HepG2 (cell line): Measurements from ENCODE around the gene ZKSCAN4. TPM values are rescaled to one million over a fixed set of nuclear protein-coding genes. Genes with fewer than 3 reads are reported as not detected.
A peak's percentile ranks its signal among the peaks of the same experiment; 100 is the strongest.

Experiments used
- AKAP8 ChIP-seq: sonication (generic); formaldehyde crosslinking; IDR thresholded peaks from 2 replicates; pipeline ENCODE4 v1.5.1; 2020; ENCODE audit warnings: mild to moderate bottlenecking, missing genetic modification reagents
- ARID3A ChIP-seq: IDR thresholded peaks from 2 replicates; pipeline ENCODE4 v1.6.1; 2012; ENCODE audit warnings: low read depth, low read length, improper control_type of control experiment
- ARNTL ChIP-seq: sonication (generic); formaldehyde crosslinking; IDR thresholded peaks from 2 replicates; pipeline ENCODE4 v1.4.0; 2020; ENCODE audit warnings: mild to moderate bottlenecking, missing genetic modification reagents
- BCLAF1 ChIP-seq: fragments of 450-650 bp; IDR thresholded peaks from 2 replicates; pipeline ENCODE4 v1.6.1; 2017; ENCODE audit warnings: mild to moderate bottlenecking
- BRF2 ChIP-seq: sonication (generic); formaldehyde crosslinking; IDR thresholded peaks from 2 replicates; pipeline ENCODE4 v1.8.1; 2022; ENCODE audit warnings: mild to moderate bottlenecking, missing genetic modification reagents
- LBX2 ChIP-seq: sonication (generic); formaldehyde crosslinking; IDR thresholded peaks from 2 replicates; pipeline ENCODE4 v1.5.0; 2020; ENCODE audit warnings: missing genetic modification reagents, mild to moderate bottlenecking, borderline replicate concordance
- MIER3 ChIP-seq: IDR thresholded peaks from 2 replicates; pipeline ENCODE4 v1.6.1; 2016; ENCODE audit warnings: missing compliant biosample characterization, borderline replicate concordance
- MIXL1 ChIP-seq: IDR thresholded peaks from 2 replicates; pipeline ENCODE4 v1.6.1; 2016
- REL ChIP-seq: sonication (generic); formaldehyde crosslinking; conservative IDR thresholded peaks from 2 replicates; pipeline ENCODE4 v1.8.0; 2022; ENCODE audit warnings: mild to moderate bottlenecking, missing genetic modification reagents, moderate library complexity
- SIN3B ChIP-seq: fragments of 150-350 bp; IDR thresholded peaks from 2 replicates; pipeline ENCODE4 v1.6.1; 2014; ENCODE audit warnings: low read length
- SP1 ChIP-seq, 2 experiments: fragments of 450-650 bp in 1 of 2; sonication (generic) in 1 of 2; formaldehyde crosslinking in 1 of 2; IDR thresholded peaks; 2 replicates each; pipeline versions ENCODE4 v1.4.0 to v1.6.1; 2016 to 2020; ENCODE audit warnings: missing genetic modification reagents in 1 of 2
- TCF12 ChIP-seq, 2 experiments: fragments of 450-650 bp in 1 of 2; sonication (generic) in 1 of 2; formaldehyde crosslinking in 1 of 2; IDR thresholded peaks; 2 replicates each; pipeline versions ENCODE4 v1.6.1 to v1.8.0; 2017 to 2022; ENCODE audit warnings: antibody characterized with exemption in 1 of 2, mild to moderate bottlenecking in 1 of 2, missing genetic modification reagents in 1 of 2, moderate library complexity in 1 of 2
- THAP8 ChIP-seq: sonication (generic); formaldehyde crosslinking; IDR thresholded peaks from 2 replicates; pipeline ENCODE4 v1.5.1; 2020; ENCODE audit warnings: missing genetic modification reagents, mild to moderate bottlenecking, borderline replicate concordance
- YEATS4 ChIP-seq: sonication (generic); formaldehyde crosslinking; IDR thresholded peaks from 2 replicates; pipeline ENCODE4 v1.4.0; 2020; ENCODE audit warnings: missing genetic modification reagents, borderline replicate concordance
- ZNF333 ChIP-seq: sonication (generic); formaldehyde crosslinking; IDR thresholded peaks from 2 replicates; pipeline ENCODE4 v1.4.0; 2020; ENCODE audit warnings: mild to moderate bottlenecking, missing genetic modification reagents, borderline replicate concordance
- ZNF34 ChIP-seq: sonication (generic); formaldehyde crosslinking; IDR thresholded peaks from 2 replicates; pipeline ENCODE4 v1.4.0; 2020; ENCODE audit warnings: mild to moderate bottlenecking, missing genetic modification reagents, borderline replicate concordance
- ZNF580 ChIP-seq: IDR thresholded peaks from 2 replicates; pipeline ENCODE4 v1.6.1; 2016; ENCODE audit warnings: low read depth, borderline replicate concordance
- ZNF597 ChIP-seq: sonication (generic); formaldehyde crosslinking; IDR thresholded peaks from 2 replicates; pipeline ENCODE4 v1.5.0; 2020; ENCODE audit warnings: missing genetic modification reagents
- ZNF761 ChIP-seq: sonication (generic); formaldehyde crosslinking; conservative IDR thresholded peaks from 2 replicates; pipeline ENCODE4 v1.4.0; 2020; ENCODE audit warnings: mild to moderate bottlenecking, missing genetic modification reagents
- polyA plus RNA-seq, 8 experiments: library from polyadenylated mRNA; depleted of rRNA in 3 of 8; stranded (reverse) in 7 of 8; unstranded in 1 of 8; fragments of >200 nt; fragmentation: Illumina TruSeq in 4 of 8; extraction: Trizol in 4 of 8; gene quantifications; 2 replicates each; pipeline versions ENCODE4 v1.2.1 to v1.2.3, GENCODE V29; 2011 to 2016; ENCODE audit warnings: low read depth in 4 of 8, missing spikeins in 1 of 8, mixed read lengths in 1 of 8; ENCODE audit not compliant: insufficient read depth in 1 of 8
- total RNA-seq, 5 experiments: library from RNA; depleted of rRNA; stranded (reverse); fragments of >200 nt; fragmentation: Illumina TruSeq; extraction: Trizol; gene quantifications; 2 replicates each; pipeline ENCODE4 v1.2.3, GENCODE V29; 2016; ENCODE audit warnings: low read depth in 1 of 5

ZKSCAN4 gene
- total and polyA plus RNA-seq, 2 of the 13 experiments (the other 11 are each of a cell fraction or from before 2014, with no cell fraction given) = 2.9 to 7.8 TPM

- TF ChIP-seq BCLAF1 (no peak), ZNF333 (CRISPR knock-in tag) (peak; percentile 81), THAP8 (CRISPR knock-in tag) (0 out of 2 replicates have a peak, but pooled peaks have one; percentile 86), MIER3 (CRISPR knock-in tag) (peak; percentile 91), MIXL1 (peak; percentile 73; the same call in 1 of the 2 replicates), SP1 (IDR thresholded peaks at IDR 0.05) (no peak), SP1 (CRISPR knock-in tag; IDR thresholded peaks at IDR 0.05) (peak; percentile 78), ARNTL (CRISPR knock-in tag) (peak; percentile 83), YEATS4 (CRISPR knock-in tag) (peak; percentile 91), BRF2 (peak; percentile 83; the same call in 1 of the 2 replicates), TCF12 (IDR thresholded peaks at IDR 0.05) (no peak), TCF12 (CRISPR knock-in tag; IDR thresholded peaks at IDR 0.05) (peak; percentile 90; the same call in 1 of the 2 replicates), ZNF34 (CRISPR knock-in tag) (0 out of 2 replicates have a peak, but pooled peaks have one; percentile 68), ZNF761 (CRISPR knock-in tag) (peak; percentile 93), REL (CRISPR knock-in tag) (no peak), LBX2 (CRISPR knock-in tag) (peak; percentile 58; the same call in 1 of the 2 replicates), AKAP8 (CRISPR knock-in tag) (peak; percentile 60; the same call in 1 of the 2 replicates), SIN3B (peak; percentile 87), ARID3A (peak; percentile 49; the same call in 1 of the 2 replicates), ZNF597 (no peak), ZNF580 (peak; percentile 47; the same call in 1 of the 2 replicates)
Measured at GRCh38 chr6:28225056-28225834, 26.8 kb downstream of the ZKSCAN4 start, which contains the start of gene ZSCAN9 (continued).
